Upper lobe of left lung (tissue), 4 donors: Measurements from ENCODE around the gene PODXL2.

Source experiments
- EP300 ChIP-seq, 4 donors: sonication (generic); formaldehyde crosslinking; IDR thresholded peaks; one replicate each; pipeline ENCODE4 v1.5.1; 2017; ENCODE audit warnings: antibody characterized with exemption in 4 of 4, control low read depth in 2 of 4
- POLR2A ChIP-seq, 4 donors: fragments of 450-650 bp; IDR thresholded peaks; one replicate each; pipeline ENCODE4 v1.5.1; 2016 to 2017; ENCODE audit warnings: antibody characterized with exemption in 4 of 4, mild to moderate bottlenecking in 2 of 4
- POLR2AphosphoS5 ChIP-seq, 2 donors: sonication (generic); formaldehyde crosslinking; IDR thresholded peaks; one replicate each; pipeline ENCODE4 v1.5.1; 2017; ENCODE audit warnings: antibody characterized with exemption in 2 of 2
- TF ChIP-seq, protein P1 (sequence below), 6 experiments: fragments of 450-650 bp in 4 of 6; fragments of 200-600 bp in 2 of 6; sonication (generic) in 2 of 6; IDR thresholded peaks; one replicate each; pipeline ENCODE4 v1.5.1; 2016 to 2019; ENCODE audit warnings: antibody characterized with exemption in 6 of 6

DNA sequence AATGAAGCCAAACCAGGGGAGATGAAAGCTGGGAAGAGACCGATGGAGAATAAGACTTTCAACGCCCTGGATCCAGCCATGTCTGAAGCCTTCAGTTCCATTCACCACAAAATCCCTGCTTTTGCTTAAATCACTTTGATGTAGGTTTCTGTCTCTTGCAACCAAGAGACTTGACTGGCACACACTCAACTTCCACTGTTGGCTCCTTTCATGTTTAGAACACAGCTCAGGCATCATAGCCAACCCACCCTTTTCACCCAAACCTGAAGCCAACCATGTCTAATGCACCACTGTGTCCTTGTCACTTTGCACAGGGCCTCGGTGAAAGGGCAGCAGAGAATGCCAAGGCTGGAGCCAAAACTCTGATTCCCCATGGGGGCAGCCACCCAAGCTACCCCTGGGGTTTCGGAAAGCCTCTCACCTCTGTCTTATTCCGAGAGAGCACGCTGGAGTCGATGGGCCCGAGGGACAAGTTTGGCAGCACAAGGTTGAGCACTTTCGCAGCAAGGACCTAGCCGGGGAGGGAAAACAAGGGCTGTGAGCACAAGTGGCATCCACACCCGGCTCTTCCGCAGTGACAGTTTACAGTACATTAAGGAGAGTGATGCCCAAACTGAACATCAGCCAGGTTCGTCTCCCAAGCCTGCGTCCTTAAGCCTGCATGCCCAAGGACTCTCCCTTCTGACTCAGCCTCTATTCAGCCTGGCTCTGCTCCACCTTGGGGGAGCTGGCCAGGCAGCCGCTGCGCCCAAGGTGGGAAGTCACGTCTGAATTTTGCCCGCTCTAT is 81.4 kb downstream of the PODXL2 start:
- TF ChIP-seq, protein P1, sequence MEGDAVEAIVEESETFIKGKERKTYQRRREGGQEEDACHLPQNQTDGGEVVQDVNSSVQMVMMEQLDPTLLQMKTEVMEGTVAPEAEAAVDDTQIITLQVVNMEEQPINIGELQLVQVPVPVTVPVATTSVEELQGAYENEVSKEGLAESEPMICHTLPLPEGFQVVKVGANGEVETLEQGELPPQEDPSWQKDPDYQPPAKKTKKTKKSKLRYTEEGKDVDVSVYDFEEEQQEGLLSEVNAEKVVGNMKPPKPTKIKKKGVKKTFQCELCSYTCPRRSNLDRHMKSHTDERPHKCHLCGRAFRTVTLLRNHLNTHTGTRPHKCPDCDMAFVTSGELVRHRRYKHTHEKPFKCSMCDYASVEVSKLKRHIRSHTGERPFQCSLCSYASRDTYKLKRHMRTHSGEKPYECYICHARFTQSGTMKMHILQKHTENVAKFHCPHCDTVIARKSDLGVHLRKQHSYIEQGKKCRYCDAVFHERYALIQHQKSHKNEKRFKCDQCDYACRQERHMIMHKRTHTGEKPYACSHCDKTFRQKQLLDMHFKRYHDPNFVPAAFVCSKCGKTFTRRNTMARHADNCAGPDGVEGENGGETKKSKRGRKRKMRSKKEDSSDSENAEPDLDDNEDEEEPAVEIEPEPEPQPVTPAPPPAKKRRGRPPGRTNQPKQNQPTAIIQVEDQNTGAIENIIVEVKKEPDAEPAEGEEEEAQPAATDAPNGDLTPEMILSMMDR (IDR thresholded peaks at IDR 0.05) = no peak
- TF ChIP-seq EP300 (IDR thresholded peaks at IDR 0.05) (no peak), POLR2AphosphoS5 (IDR thresholded peaks at IDR 0.05) (no peak), POLR2A (IDR thresholded peaks at IDR 0.05) (no peak)
